ENCODE measurements around the gene KNCN. TPM values are rescaled to one million over a fixed set of nuclear protein-coding genes. Genes with fewer than 3 reads are reported as not detected.

KNCN gene
- total RNA-seq, 1 experiment from 2014 or later: not detected

DNA sequence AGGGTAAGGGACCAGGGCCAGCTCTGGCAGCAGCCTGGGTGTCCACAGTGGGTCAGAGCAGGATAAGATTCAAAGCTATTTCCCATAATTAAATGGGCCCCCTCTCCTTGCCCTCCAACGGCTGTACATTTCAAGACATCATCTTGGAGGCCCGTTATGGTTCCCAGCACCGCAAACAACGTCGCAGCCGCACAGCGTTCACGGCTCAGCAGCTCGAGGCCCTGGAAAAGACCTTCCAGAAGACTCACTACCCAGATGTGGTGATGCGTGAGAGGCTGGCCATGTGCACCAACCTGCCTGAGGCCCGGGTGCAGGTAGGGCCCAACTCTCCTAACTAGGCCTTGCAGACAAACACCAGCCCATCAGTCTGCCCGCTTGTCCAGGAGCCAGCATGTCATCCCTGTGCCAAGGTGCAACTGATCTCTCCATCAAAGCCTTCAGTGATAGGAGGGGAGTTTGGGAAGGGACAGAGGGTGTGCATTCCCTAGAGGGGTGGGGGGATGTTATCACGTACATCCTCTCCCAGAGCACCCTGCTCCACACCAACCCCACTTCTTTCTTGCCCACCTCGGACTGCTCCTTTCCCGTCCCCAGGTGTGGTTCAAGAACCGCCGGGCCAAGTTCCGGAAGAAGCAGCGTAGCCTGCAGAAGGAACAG lies 41.0 kb downstream of the KNCN start:
- no peak overlapping the region for H3T11ph ChIP-seq (ENCODE audit: low read length)
- H3K23ac ChIP-seq (ENCODE audit: insufficient read length, low read depth, low read length): no peak overlapping the region
- H4K20me1 ChIP-seq (ENCODE audit: control insufficient read depth, insufficient read depth, insufficient read length): no peaks in the 10 kb centered on the region
- H3K27ac Mint-ChIP-seq: no peak overlapping the region
- H3K9me3 ChIP-seq (ENCODE audit: control insufficient read depth, low read depth, low read length): no peaks in the 10 kb centered on the region
- no peaks in the 10 kb centered on the region for H3K23me2 ChIP-seq (ENCODE audit: insufficient read length, low read depth, low read length, poor library complexity, severe bottlenecking)
- H3K36me3 Mint-ChIP-seq (ENCODE audit: insufficient read depth in 1 of 3, low read depth in 3 of 3): no peaks in the 10 kb centered on the region
- no peaks in the 10 kb centered on the region for H3K79me2 ChIP-seq (ENCODE audit: insufficient read depth, low read length)
- peaks cover 38 to 45% of the 10 kb centered on the region in 2 experiments for H3K4me1 Mint-ChIP-seq
- no peak for DNase-seq
- no peak overlapping the region for H3K18ac ChIP-seq (ENCODE audit: insufficient read length, low read depth, low read length)
- H3K14ac ChIP-seq (ENCODE audit: insufficient read depth, low read length): no peak overlapping the region
- no peak overlapping the region for H3K4me2 ChIP-seq (ENCODE audit: insufficient read depth, insufficient read length, low read length)
- no peak overlapping the region for H2BK15ac ChIP-seq (ENCODE audit: low read depth, low read length)
- H2AK5ac ChIP-seq (ENCODE audit: insufficient read length, low read length): no peak overlapping the region
- no peak overlapping the region for H3K4ac ChIP-seq (ENCODE audit: low read depth, low read length)
- no peak overlapping the region for H3K4me3 Mint-ChIP-seq
- no peaks in the 10 kb centered on the region; a peak in 1 of 5 replicates for H3K9me3 Mint-ChIP-seq
- H4K5ac ChIP-seq (ENCODE audit: insufficient read length, low read depth, low read length): no peak overlapping the region
- H3K4me1 ChIP-seq (ENCODE audit: insufficient read depth, low read length): no peaks in the 10 kb centered on the region
- no peaks in the 10 kb centered on the region for H3K79me1 ChIP-seq (ENCODE audit: insufficient read depth, low read depth, low read length, poor library complexity, severe bottlenecking)
- no peak overlapping the region for H3K56ac ChIP-seq (ENCODE audit: insufficient read length, low read depth, low read length)
- H4K91ac ChIP-seq (ENCODE audit: insufficient read length, low read depth, low read length): no peak overlapping the region
- no peak overlapping the region for H2BK5ac ChIP-seq (ENCODE audit: insufficient read length, low read length)
- no peak overlapping the region for H2AFZ ChIP-seq (ENCODE audit: low read length)
- no peak overlapping the region for H2BK12ac ChIP-seq (ENCODE audit: insufficient read length, low read depth, low read length)
- no peak overlapping the region for H3K27ac ChIP-seq (ENCODE audit: insufficient read length, low read depth, low read length)
- H2BK20ac ChIP-seq (ENCODE audit: low read depth, low read length, poor library complexity, severe bottlenecking): no peak overlapping the region
- TF ChIP-seq, protein P1, sequence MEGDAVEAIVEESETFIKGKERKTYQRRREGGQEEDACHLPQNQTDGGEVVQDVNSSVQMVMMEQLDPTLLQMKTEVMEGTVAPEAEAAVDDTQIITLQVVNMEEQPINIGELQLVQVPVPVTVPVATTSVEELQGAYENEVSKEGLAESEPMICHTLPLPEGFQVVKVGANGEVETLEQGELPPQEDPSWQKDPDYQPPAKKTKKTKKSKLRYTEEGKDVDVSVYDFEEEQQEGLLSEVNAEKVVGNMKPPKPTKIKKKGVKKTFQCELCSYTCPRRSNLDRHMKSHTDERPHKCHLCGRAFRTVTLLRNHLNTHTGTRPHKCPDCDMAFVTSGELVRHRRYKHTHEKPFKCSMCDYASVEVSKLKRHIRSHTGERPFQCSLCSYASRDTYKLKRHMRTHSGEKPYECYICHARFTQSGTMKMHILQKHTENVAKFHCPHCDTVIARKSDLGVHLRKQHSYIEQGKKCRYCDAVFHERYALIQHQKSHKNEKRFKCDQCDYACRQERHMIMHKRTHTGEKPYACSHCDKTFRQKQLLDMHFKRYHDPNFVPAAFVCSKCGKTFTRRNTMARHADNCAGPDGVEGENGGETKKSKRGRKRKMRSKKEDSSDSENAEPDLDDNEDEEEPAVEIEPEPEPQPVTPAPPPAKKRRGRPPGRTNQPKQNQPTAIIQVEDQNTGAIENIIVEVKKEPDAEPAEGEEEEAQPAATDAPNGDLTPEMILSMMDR (conservative IDR thresholded peaks at IDR 0.05): no peak
- H2BK120ac ChIP-seq (ENCODE audit: low read depth, low read length, poor library complexity, severe bottlenecking): no peak overlapping the region
- H3K9ac ChIP-seq (ENCODE audit: extremely low read depth, insufficient read length, low read length): no peak overlapping the region
- no peaks in the 10 kb centered on the region for H3K27me3 ChIP-seq (ENCODE audit: insufficient read depth, low read length)
- no peak overlapping the region for H4K8ac ChIP-seq (replicated peaks; ENCODE audit: insufficient read length, low read depth, low read length)
- no CpG with 5 or more reads among the region's 19 CpGs for whole genome bisulfite sequencing (ENCODE audit: extremely low coverage, insufficient read length, low lambda C conversion rate)
- H3K27me3 Mint-ChIP-seq (ENCODE audit: low read depth): peaks cover 40% of the 10 kb centered on the region
